ENCODE data around the gene ATF4. TPM values are rescaled to one million over a fixed set of nuclear protein-coding genes. Genes with fewer than 3 reads are reported as not detected.

ATF4 gene
- polyA plus RNA-seq, 1 donor from 2014 or later: 394 TPM

- Histone ChIP-seq H3K36me3 (ENCODE audit: insufficient read depth, low read length) (no peaks in the 10 kb centered on the region), H2AFZ (ENCODE audit: low read depth, low read length) (no peak overlapping the region), H3K79me2 (replicated peaks; ENCODE audit: insufficient read depth, low read length) (no peaks in the 10 kb centered on the region), H3K9me3 (ENCODE audit: low read length) (no peaks in the 10 kb centered on the region), H3K9me2 (ENCODE audit: insufficient read depth, low read length) (no peaks in the 10 kb centered on the region), H4K20me1 (ENCODE audit: insufficient read depth) (no peaks in the 10 kb centered on the region), H3K4me3 (ENCODE audit: low read length) (no peak overlapping the region), H3K27ac (ENCODE audit: low read length) (no peak overlapping the region), H3K27me3 (ENCODE audit: insufficient read depth, low read depth, low read length) (no peaks in the 10 kb centered on the region), H3F3A (ENCODE audit: insufficient read depth, low read length, poor library complexity, severe bottlenecking) (no peaks in the 10 kb centered on the region), H3K9ac (ENCODE audit: low read length) (no peak overlapping the region), H3K4me2 (ENCODE audit: low read length) (no peak overlapping the region)
- no peak for TF ChIP-seq REST (IDR thresholded peaks at IDR 0.05; ENCODE audit: borderline replicate concordance)
- no peak for TF ChIP-seq CTCF (IDR thresholded peaks at IDR 0.05; ENCODE audit: poor library complexity, severe bottlenecking)
- no peak for TF ChIP-seq TAF1 (IDR thresholded peaks at IDR 0.05; ENCODE audit: low read depth)
Observed at GRCh38 chr22:39571538-39571937, 51.2 kb downstream of the ATF4 start.

Other genes starting within 250 kb of the ATF4 start
- 1,527 and 1,646 TPM in 2 replicates for gene RPL3, start 200.9 kb upstream of the ATF4 start, polyA plus RNA-seq
- gene SYNGR1, start 170.6 kb upstream of the ATF4 start, polyA plus RNA-seq: 68.4 and 85.4 TPM in 2 replicates
- gene TAB1, start 120.8 kb upstream of the ATF4 start, polyA plus RNA-seq: 25.3 and 26.5 TPM in 2 replicates
- 29.1 and 36.2 TPM in 2 replicates for gene MGAT3, start 63.5 kb upstream of the ATF4 start, polyA plus RNA-seq
- 15.3 and 19.8 TPM in 2 replicates for gene MIEF1, start 18.3 kb upstream of the ATF4 start, polyA plus RNA-seq
- gene RPS19BP1, start 12.2 kb downstream of the ATF4 start, polyA plus RNA-seq: 154 and 164 TPM in 2 replicates
- 1.9 and 2.6 TPM in 2 replicates for gene CACNA1I, start 50.2 kb downstream of the ATF4 start, polyA plus RNA-seq